NCI-H2196 treated with DMSO at 0.1 percent for 48 hours (cell line): Measurements from ENCODE around the gene TMEM163.
"Not testable (repeated sequence)": the region's sequence is repeated elsewhere in the genome, so short reads cannot be mapped to it uniquely, and the experiment has no call there.

Source experiments
- DNase-seq: peaks from one replicate; lab custom pipeline; 2025; ENCODE audit not compliant: unreplicated experiment; lab: John Stamatoyannopoulos, UW

The TMEM163 gene

GRCh38 chr2:134539981-134540380 is 178.8 kb downstream of the TMEM163 start:
- DNase-seq, result peak; percentile 58

- DNase-seq, result no peak
Observed at GRCh38 chr2:134537702-134538101, 181.1 kb downstream of the TMEM163 start.

GRCh38 chr2:134537121-134537520 is 181.7 kb downstream of the TMEM163 start:
- DNase-seq, result no peak

- DNase-seq, result no peak
Observed at GRCh38 chr2:134536296-134536695, 182.5 kb downstream of the TMEM163 start.

- DNase-seq, result no peak
Observed at GRCh38 chr2:134532537-134532936, 186.3 kb downstream of the TMEM163 start.

GRCh38 chr2:134527381-134527780 is 191.4 kb downstream of the TMEM163 start:
- no peak for DNase-seq

- DNase-seq, result no peak
Observed at GRCh38 chr2:134522496-134523455, 196.0 kb downstream of the TMEM163 start.

GRCh38 chr2:134518101-134518500 is 200.7 kb downstream of the TMEM163 start:
- DNase-seq, result no peak

GRCh38 chr2:134515137-134515536 is 203.7 kb downstream of the TMEM163 start:
- DNase-seq, result no peak

- no peak for DNase-seq
Observed at GRCh38 chr2:134513465-134513804, 205.4 kb downstream of the TMEM163 start.

- no peak for DNase-seq
Observed at GRCh38 chr2:134512734-134513464, 205.9 kb downstream of the TMEM163 start.

GRCh38 chr2:134508391-134508790 is 210.4 kb downstream of the TMEM163 start:
- DNase-seq, result peak; percentile 49

GRCh38 chr2:134507697-134508096 is 211.1 kb downstream of the TMEM163 start:
- no peak for DNase-seq

- not testable (repeated sequence) for DNase-seq
Observed at GRCh38 chr2:134507159-134507558, 211.6 kb downstream of the TMEM163 start.

- DNase-seq, result no peak
Observed at GRCh38 chr2:134505446-134505845, 213.4 kb downstream of the TMEM163 start.

- no peak for DNase-seq
Observed at GRCh38 chr2:134504586-134505336, 214.0 kb downstream of the TMEM163 start.

GRCh38 chr2:134502104-134502503 is 216.7 kb downstream of the TMEM163 start:
- DNase-seq, result no peak

GRCh38 chr2:134501476-134502091 is 217.2 kb downstream of the TMEM163 start:
- DNase-seq, result no peak

GRCh38 chr2:134500211-134500935 is 218.4 kb downstream of the TMEM163 start:
- no peak for DNase-seq

- DNase-seq, result no peak
Observed at GRCh38 chr2:134499307-134499926, 219.4 kb downstream of the TMEM163 start.
